H1 (cell line): Measurements from ENCODE around the gene MYLK4. TPM values are rescaled to one million over a fixed set of nuclear protein-coding genes. Genes with fewer than 3 reads are reported as not detected.

ENCODE experiments used
- CTCF ChIA-PET: fragments of 300-600 bp; sonication (Branson Sonifier 250); formaldehyde crosslinking; loops from one replicate; lab custom pipeline; 2021; ENCODE audit not compliant: partially characterized antibody; lab: Charles Lee
- POLR2A ChIA-PET: fragments of 300-600 bp; sonication (Branson Sonifier 250); formaldehyde crosslinking; loops from one replicate; lab custom pipeline; 2021; ENCODE audit warnings: inconsistent platforms; ENCODE audit not compliant: partially characterized antibody; lab: Charles Lee
- DNase-seq, 2 experiments: peaks; one replicate each; pipeline versions ENCODE4 v3.0.0 to v3.0.0-alpha.2; 2010 to 2022; ENCODE audit warnings: low spot score in 2 of 2, low read depth in 1 of 2, mixed read lengths in 1 of 2
- FAIRE-seq: peaks from 2 replicates; lab custom pipeline; 2011; peaks lifted over from hg19 to GRCh38; lab: Jason Lieb, UNC
- H2AFZ ChIP-seq: 2 replicates; pipeline ENCODE4 v1.8.1; 2012; ENCODE audit warnings: low read length, inconsistent platforms
- H2AK5ac ChIP-seq: 2 replicates; pipeline ENCODE4 v1.6.1; 2013; ENCODE audit warnings: low read depth, low read length
- H2BK120ac ChIP-seq: replicated peaks from 2 replicates; pipeline ENCODE3; 2013; ENCODE audit warnings: low read depth, low read length, inconsistent platforms
- H2BK12ac ChIP-seq: 2 replicates; pipeline ENCODE4 v1.6.1; 2013; ENCODE audit warnings: low read depth, low read length
- H2BK15ac ChIP-seq: 2 replicates; pipeline ENCODE4 v1.6.1; 2013; ENCODE audit warnings: low read length
- H2BK20ac ChIP-seq: 2 replicates; pipeline ENCODE4 v1.6.1; 2013; ENCODE audit warnings: low read length
- H2BK5ac ChIP-seq: 2 replicates; pipeline ENCODE4 v1.6.1; 2013; ENCODE audit warnings: low read depth, low read length
- H3K14ac ChIP-seq: 2 replicates; pipeline ENCODE4 v1.6.1; 2013; ENCODE audit warnings: inconsistent platforms; ENCODE audit not compliant: insufficient read length
- H3K18ac ChIP-seq: 2 replicates; pipeline ENCODE4 v1.6.1; 2013; ENCODE audit warnings: low read length; ENCODE audit errors: extremely low read depth
- H3K23ac ChIP-seq: 2 replicates; pipeline ENCODE4 v1.6.1; 2013; ENCODE audit warnings: inconsistent platforms; ENCODE audit not compliant: insufficient read length
- H3K23me2 ChIP-seq: 2 replicates; pipeline ENCODE4 v1.6.1; 2013; ENCODE audit warnings: low read depth, low read length
- H3K27ac ChIP-seq: 2 replicates; pipeline ENCODE4 v1.6.1; 2011; ENCODE audit warnings: low read depth, low read length, inconsistent platforms
- H3K27me3 ChIP-seq, 4 experiments: replicated peaks in 1 of 4; 1 replicate in 1 of 4; 2 replicates in 3 of 4; pipeline versions ENCODE4 v1.6.1 to v1.8.1; 2011 to 2013; ENCODE audit warnings: low read length in 3 of 4, mild to moderate bottlenecking in 3 of 4, inconsistent platforms in 2 of 4, mixed read lengths in 2 of 4, moderate library complexity in 1 of 4; ENCODE audit not compliant: control insufficient read depth in 3 of 4, insufficient read depth in 3 of 4; ENCODE audit errors: extremely low read depth in 1 of 4
- H3K36me3 ChIP-seq, 4 experiments: 2 replicates each; pipeline versions ENCODE4 v1.6.1 to v1.8.1; 2011 to 2013; ENCODE audit warnings: mild to moderate bottlenecking in 4 of 4, low read length in 3 of 4, moderate library complexity in 2 of 4, control low read depth in 1 of 4, inconsistent platforms in 1 of 4; ENCODE audit not compliant: insufficient read depth in 4 of 4, control insufficient read depth in 2 of 4
- H3K4ac ChIP-seq: replicated peaks from 2 replicates; pipeline ENCODE3; 2013; ENCODE audit warnings: low read length, low read depth, mixed read lengths, inconsistent platforms; ENCODE audit not compliant: insufficient read length
- H3K4me1 ChIP-seq, 4 experiments: replicated peaks in 1 of 4; 1 replicate in 1 of 4; 2 replicates in 3 of 4; pipeline versions ENCODE4 v1.6.1 to v1.8.1; 2011 to 2013; ENCODE audit warnings: low read length in 3 of 4, inconsistent platforms in 2 of 4, mixed read lengths in 1 of 4; ENCODE audit not compliant: insufficient read depth in 4 of 4, control insufficient read depth in 3 of 4
- H3K4me2 ChIP-seq, 2 experiments: 2 replicates each; pipeline versions ENCODE4 v1.6.1 to v1.8.1; 2011 to 2013; ENCODE audit warnings: low read depth in 2 of 2, low read length in 2 of 2, control low read depth in 1 of 2, inconsistent platforms in 1 of 2, mild to moderate bottlenecking in 1 of 2; ENCODE audit not compliant: insufficient read depth in 1 of 2
- H3K4me3 ChIP-seq, 4 experiments: fragments of 200-600, 300-600 bp in 1 of 4; sonication (generic), shearing (Covaris generic), sonication (Bioruptor Twin) in 1 of 4; 2 replicates each; pipeline versions ENCODE4 v1.5.1 to v1.8.1; 2011 to 2016; ENCODE audit warnings: low read length in 4 of 4, low read depth in 3 of 4, control low read depth in 2 of 4, inconsistent platforms in 2 of 4, mild to moderate bottlenecking in 2 of 4, mixed read lengths in 1 of 4, moderate library complexity in 1 of 4; ENCODE audit not compliant: insufficient read depth in 2 of 4; ENCODE audit errors: extremely low read depth in 1 of 4
- H3K56ac ChIP-seq: replicated peaks from 2 replicates; pipeline ENCODE3; 2013; ENCODE audit warnings: low read depth, mild to moderate bottlenecking, mixed read lengths, low read length, inconsistent platforms; ENCODE audit not compliant: insufficient read length
- H3K79me1 ChIP-seq: 2 replicates; pipeline ENCODE4 v1.6.1; 2013; ENCODE audit warnings: low read depth, low read length, control low read depth
- H3K79me2 ChIP-seq, 2 experiments: 2 replicates each; pipeline versions ENCODE4 v1.6.1 to v1.8.1; 2012 to 2013; ENCODE audit warnings: low read length in 2 of 2, mild to moderate bottlenecking in 2 of 2, inconsistent platforms in 1 of 2; ENCODE audit not compliant: insufficient read depth in 2 of 2, control insufficient read depth in 1 of 2
- H3K9ac ChIP-seq, 4 experiments: replicated peaks in 1 of 4; 1 replicate in 1 of 4; 2 replicates in 3 of 4; pipeline versions ENCODE4 v1.6.1 to v1.8.1; 2011 to 2013; ENCODE audit warnings: low read depth in 3 of 4, low read length in 3 of 4, control low read depth in 2 of 4, mild to moderate bottlenecking in 2 of 4, moderate library complexity in 2 of 4, inconsistent platforms in 1 of 4; ENCODE audit errors: extremely low read depth in 1 of 4
- H3K9me3 ChIP-seq, 2 experiments: 2 replicates each; pipeline versions ENCODE4 v1.6.1 to v1.8.1; 2012 to 2013; ENCODE audit warnings: mild to moderate bottlenecking in 2 of 2, moderate library complexity in 2 of 2, control low read depth in 1 of 2, inconsistent platforms in 1 of 2, low read depth in 1 of 2, low read length in 1 of 2, mixed read lengths in 1 of 2; ENCODE audit not compliant: insufficient read depth in 2 of 2
- H4K20me1 ChIP-seq, 2 experiments: replicated peaks in 1 of 2; 2 replicates each; pipeline versions ENCODE3 to v1.8.1; 2011 to 2013; ENCODE audit warnings: inconsistent platforms in 2 of 2, low read length in 2 of 2, mild to moderate bottlenecking in 1 of 2; ENCODE audit not compliant: insufficient read depth in 2 of 2, control insufficient read depth in 1 of 2
- H4K5ac ChIP-seq: 2 replicates; pipeline ENCODE4 v1.6.1; 2013; ENCODE audit warnings: low read length, low read depth, mixed read lengths, inconsistent platforms; ENCODE audit not compliant: insufficient read length
- H4K8ac ChIP-seq: 2 replicates; pipeline ENCODE4 v1.8.0; 2013; ENCODE audit warnings: mild to moderate bottlenecking, moderate library complexity, low read length, inconsistent platforms; ENCODE audit not compliant: insufficient read depth; ENCODE audit errors: extremely low read depth
- H4K91ac ChIP-seq: replicated peaks from 2 replicates; pipeline ENCODE3; 2013; ENCODE audit warnings: low read length, mixed read lengths, inconsistent platforms; ENCODE audit not compliant: insufficient read length
- GTF2F1 ChIP-seq: IDR thresholded peaks from 2 replicates; pipeline ENCODE4 v1.6.1; 2012; ENCODE audit warnings: low read depth, low read length, improper control_type of control experiment, borderline replicate concordance
- NRF1 ChIP-seq: IDR thresholded peaks from 2 replicates; pipeline ENCODE4 v1.6.1; 2011; ENCODE audit warnings: mild to moderate bottlenecking, low read depth, low read length, improper control_type of control experiment
- POLR2AphosphoS5 ChIP-seq: IDR thresholded peaks from 2 replicates; pipeline ENCODE4 v1.6.1; 2011; ENCODE audit warnings: low read depth, low read length
- SIN3A ChIP-seq, 2 experiments: IDR thresholded peaks in 1 of 2; conservative IDR thresholded peaks in 1 of 2; 2 replicates each; pipeline ENCODE4 v1.6.1; 2011 to 2012; ENCODE audit warnings: low read length in 2 of 2, improper control_type of control experiment in 1 of 2, low read depth in 1 of 2, mild to moderate bottlenecking in 1 of 2
- SIX5 ChIP-seq: IDR thresholded peaks from 2 replicates; pipeline ENCODE4 v1.6.1; 2011; ENCODE audit warnings: mild to moderate bottlenecking, low read depth, low read length
- TBP ChIP-seq: IDR thresholded peaks from 2 replicates; pipeline ENCODE4 v1.6.1; 2011; ENCODE audit warnings: low read depth, low read length, improper control_type of control experiment
- TCF12 ChIP-seq: IDR thresholded peaks from 2 replicates; pipeline ENCODE4 v1.6.1; 2011; ENCODE audit warnings: low read depth, mild to moderate bottlenecking, low read length
- WGBS, 2 experiments: shearing (Covaris generic) in 1 of 2; methylation state at CpG; one replicate each; pipeline versions ENCODE4 v1.1.6 to v1.1.7; 2013 to 2015; ENCODE audit warnings: low lambda C conversion rate in 2 of 2, mixed read lengths in 2 of 2, inconsistent platforms in 1 of 2, low coverage in 1 of 2, missing lambda C conversion rate in 1 of 2; ENCODE audit not compliant: insufficient replicate concordance in 2 of 2, insufficient coverage in 1 of 2, insufficient read length in 1 of 2; ENCODE audit errors: extremely low coverage in 1 of 2, missing lambda C conversion rate in 1 of 2; 5-methylcytosine and 5-hydroxymethylcytosine counted together
- polyA plus RNA-seq, 7 experiments: library from polyadenylated mRNA; depleted of rRNA in 3 of 7; stranded (reverse) in 5 of 7; unstranded in 2 of 7; fragments of >200 nt in 5 of 7; fragments of 200-250 nt in 2 of 7; gene quantifications; 1 replicate in 5 of 7; 2 replicates in 1 of 7; 4 replicates in 1 of 7; pipeline versions ENCODE4 v1.2.1 to v1.2.3, GENCODE V29; 2011 to 2013; ENCODE audit warnings: missing spikeins in 2 of 7, mixed read lengths in 2 of 7
- total RNA-seq: library from RNA; stranded (reverse); fragmentation: NEBNext Ultra II Directional; extraction: Animal tissue kit (Norgen Biotek cat#: 25700); gene quantifications from 2 replicates; pipeline ENCODE4 v1.2.1, GENCODE V29; 2021

The MYLK4 gene
- total and polyA plus RNA-seq, 2 of the 8 experiments (the other 6 are each of a cell fraction or from before 2014, with no cell fraction given): 0.11 to 0.17 TPM

GRCh38 chr6:2780102-2780737 lies 29.5 kb upstream of the MYLK4 start:
- Histone ChIP-seq H2BK20ac (no peak overlapping the region), H2BK5ac (no peak overlapping the region), H3K4me2 (no peak overlapping the region), H3K23ac (no peak overlapping the region), H3K9ac (no peak overlapping the region), H4K5ac (no peak overlapping the region), H3K23me2 (no peaks in the 10 kb centered on the region), H3K9me3 (no peaks in the 10 kb centered on the region), H3K18ac (no peak overlapping the region), H3K4me1 (peaks cover 0 to 3% (median 0%) of the 10 kb centered on the region in 4 experiments; a peak in 2 of 7 replicates), H3K79me2 (peaks cover 0 to 55% of the 10 kb centered on the region in 2 experiments), H3K56ac (no peak overlapping the region), H4K8ac (no peak overlapping the region), H4K20me1 (peaks cover 0 to 9% of the 10 kb centered on the region in 2 experiments), H3K27ac (no peak overlapping the region), H2BK120ac (no peak overlapping the region), H3K27me3 (no peaks in the 10 kb centered on the region), H2BK12ac (no peak overlapping the region), H3K4ac (no peak overlapping the region), H3K36me3 (peaks cover 0 to 19% (median 7%) of the 10 kb centered on the region in 4 experiments; a peak in 4 of 8 replicates), H2AFZ (no peak overlapping the region), H4K91ac (no peak overlapping the region), H3K14ac (no peak overlapping the region), H2BK15ac (no peak overlapping the region), H3K79me1 (peaks cover 17% of the 10 kb centered on the region), H3K4me3 (no peak overlapping the region), H2AK5ac (no peak overlapping the region)
- no peak for TF ChIP-seq SIX5
- no peak for TF ChIP-seq TBP
- TF ChIP-seq POLR2AphosphoS5: no peak
- no peak for TF ChIP-seq TCF12
- TF ChIP-seq SIN3A (conservative IDR thresholded peaks at IDR 0.05 in 1 of 2, IDR thresholded peaks at IDR 0.05 in 1 of 2; ENCODE audit: low read depth in 1 of 2, low read length in 2 of 2): no peak
- no peak for TF ChIP-seq GTF2F1
- TF ChIP-seq NRF1: no peak
- ChIA-PET POLR2A (interaction anchor here (0.7 to 1.2 kb wide), 3 partner anchors 9 to 16 kb away, joined by 3 read pairs; no protein-coding TSS in a partner anchor), CTCF (interaction anchor here (1.0 to 3.1 kb wide), 3 partner anchors 9 to 12 kb away, joined by 3 to 20 read pairs (median 9); no protein-coding TSS in a partner anchor)
- 94% methylated on average over 9 of the region's 9 CpGs; no CpG with 5 or more reads in 1 of the 2 experiments for WGBS, 2 experiments
- DNase-seq (no peak), FAIRE-seq (no peak)
